ENCODE measurements around the gene TMOD1.

The TMOD1 gene

DNA sequence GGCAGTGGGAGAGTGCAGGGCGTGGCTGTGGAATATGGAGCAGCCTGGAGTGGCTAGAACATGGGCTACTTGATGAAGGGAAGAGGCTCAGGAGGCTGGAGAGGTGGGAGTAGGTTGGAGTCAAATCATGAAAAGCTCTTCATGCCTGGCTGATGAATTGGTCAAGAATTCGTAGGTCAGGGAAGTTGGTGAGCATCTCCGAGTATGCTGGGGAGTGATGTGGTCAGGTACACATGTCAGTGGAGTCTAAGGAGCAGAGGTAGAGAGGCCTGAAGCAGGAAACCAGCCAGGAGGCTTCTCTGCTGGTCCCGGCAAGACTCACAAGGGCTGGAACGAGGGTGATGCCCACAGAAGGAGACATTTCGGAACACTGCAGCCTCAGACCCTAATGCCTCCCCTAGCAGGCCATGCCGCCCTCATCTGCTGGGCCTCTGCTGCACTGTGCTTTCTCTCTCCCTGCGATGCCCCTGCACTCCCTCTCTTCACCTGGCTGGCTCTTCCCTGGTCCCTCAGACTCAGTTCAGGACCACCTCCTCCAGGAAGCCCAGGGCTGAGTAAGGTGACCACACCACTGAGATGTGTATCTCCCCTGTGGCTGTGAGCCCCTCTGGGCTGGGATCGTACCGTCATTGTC lies 33.6 kb downstream of the TMOD1 start:
- Histone ChIP-seq H3K4me1 (ENCODE audit: control insufficient read depth, low read length) (no peaks in the 10 kb centered on the region), H3F3A (ENCODE audit: control insufficient read depth, insufficient read depth) (no peaks in the 10 kb centered on the region), H3K27ac (ENCODE audit: low read depth, low read length) (no peak overlapping the region), H3K9me3 (ENCODE audit: control insufficient read depth, insufficient read depth, low read length) (no peaks in the 10 kb centered on the region), H4K20me1 (ENCODE audit: control insufficient read depth, insufficient read depth, low read depth, low read length) (no peaks in the 10 kb centered on the region), H3K27me3 (ENCODE audit: control insufficient read depth, low read length) (no peaks in the 10 kb centered on the region), H3K9me2 (replicated peaks; ENCODE audit: control insufficient read depth, low read length) (no peaks in the 10 kb centered on the region), H3K36me3 (ENCODE audit: control insufficient read depth, low read length) (no peaks in the 10 kb centered on the region), H3K79me2 (ENCODE audit: control insufficient read depth, low read length) (no peaks in the 10 kb centered on the region), H3K4me3 (ENCODE audit: low read length) (no peak overlapping the region), H3K4me2 (ENCODE audit: low read length) (no peak overlapping the region)
- TF ChIP-seq EZH2phosphoT487 (IDR thresholded peaks at IDR 0.05; ENCODE audit: borderline replicate concordance, low read length) = no peak

DNA sequence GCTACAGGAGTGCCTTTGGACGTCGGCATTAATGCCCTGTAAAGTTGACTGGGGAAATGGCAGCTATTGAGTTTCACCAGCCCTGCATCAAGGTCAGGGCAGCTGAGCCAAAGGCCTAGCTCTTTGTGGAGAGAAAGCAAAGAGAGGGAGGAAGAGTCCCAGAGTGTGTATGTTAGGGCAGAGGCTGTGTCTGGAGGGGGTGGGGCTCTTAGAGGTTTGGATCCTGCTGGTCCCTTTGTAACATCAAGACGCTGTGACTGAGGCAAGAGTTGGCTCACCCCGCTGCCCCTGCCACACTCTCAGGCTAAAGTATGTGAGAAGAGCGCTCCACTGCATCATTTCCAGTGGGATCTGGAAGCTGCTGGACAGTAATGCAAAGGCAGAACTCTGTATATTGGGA lies 34.3 kb downstream of the TMOD1 start:
- no peaks in the 10 kb centered on the region for H3F3A ChIP-seq (ENCODE audit: control insufficient read depth, insufficient read depth)
- H3K27ac ChIP-seq (ENCODE audit: low read depth, low read length) = no peak overlapping the region
- no peak overlapping the region for H3K4me3 ChIP-seq (ENCODE audit: low read length)
- TF ChIP-seq EZH2phosphoT487 (IDR thresholded peaks at IDR 0.05; ENCODE audit: borderline replicate concordance, low read length) = no peak
- H4K20me1 ChIP-seq (ENCODE audit: control insufficient read depth, insufficient read depth, low read depth, low read length) = no peaks in the 10 kb centered on the region
- H3K9me2 ChIP-seq (replicated peaks; ENCODE audit: control insufficient read depth, low read length) = no peaks in the 10 kb centered on the region
- H3K9me3 ChIP-seq (ENCODE audit: control insufficient read depth, insufficient read depth, low read length) = no peaks in the 10 kb centered on the region
- H3K27me3 ChIP-seq (ENCODE audit: control insufficient read depth, low read length) = no peaks in the 10 kb centered on the region
- no peaks in the 10 kb centered on the region for H3K79me2 ChIP-seq (ENCODE audit: control insufficient read depth, low read length)
- H3K4me2 ChIP-seq (ENCODE audit: low read length) = no peak overlapping the region
- no peaks in the 10 kb centered on the region for H3K4me1 ChIP-seq (ENCODE audit: control insufficient read depth, low read length)
- H3K36me3 ChIP-seq (ENCODE audit: control insufficient read depth, low read length) = no peaks in the 10 kb centered on the region

DNA sequence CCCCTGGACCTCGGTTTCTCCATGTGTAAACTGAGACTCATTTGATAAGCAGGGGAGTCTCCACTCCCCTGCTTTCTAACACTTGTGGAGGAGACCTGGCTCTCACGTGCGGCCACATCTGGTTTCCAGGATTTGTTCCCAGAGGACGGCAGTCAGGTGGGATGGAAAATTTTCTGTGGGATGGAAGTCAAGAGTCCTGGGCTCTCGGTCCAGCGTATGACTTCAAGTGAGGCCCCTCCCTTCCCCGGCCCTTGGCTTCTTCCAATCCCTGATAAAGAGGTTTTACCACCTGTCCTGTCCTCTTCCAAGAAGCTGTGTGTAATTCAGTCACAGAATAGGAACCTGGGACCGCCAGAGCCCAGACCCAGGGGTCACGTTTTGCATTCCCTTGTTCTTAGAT lies 35.0 kb downstream of the TMOD1 start:
- Histone ChIP-seq H3K4me3 (ENCODE audit: low read length) (no peak overlapping the region), H3F3A (ENCODE audit: control insufficient read depth, insufficient read depth) (no peaks in the 10 kb centered on the region), H3K4me1 (ENCODE audit: control insufficient read depth, low read length) (no peaks in the 10 kb centered on the region), H3K9me2 (replicated peaks; ENCODE audit: control insufficient read depth, low read length) (no peaks in the 10 kb centered on the region), H3K27me3 (ENCODE audit: control insufficient read depth, low read length) (no peaks in the 10 kb centered on the region), H3K27ac (ENCODE audit: low read depth, low read length) (no peak overlapping the region), H3K36me3 (ENCODE audit: control insufficient read depth, low read length) (no peaks in the 10 kb centered on the region), H4K20me1 (ENCODE audit: control insufficient read depth, insufficient read depth, low read depth, low read length) (no peaks in the 10 kb centered on the region), H3K79me2 (ENCODE audit: control insufficient read depth, low read length) (no peaks in the 10 kb centered on the region), H3K9me3 (ENCODE audit: control insufficient read depth, insufficient read depth, low read length) (no peaks in the 10 kb centered on the region), H3K4me2 (ENCODE audit: low read length) (no peak overlapping the region)
- TF ChIP-seq, protein P1, sequence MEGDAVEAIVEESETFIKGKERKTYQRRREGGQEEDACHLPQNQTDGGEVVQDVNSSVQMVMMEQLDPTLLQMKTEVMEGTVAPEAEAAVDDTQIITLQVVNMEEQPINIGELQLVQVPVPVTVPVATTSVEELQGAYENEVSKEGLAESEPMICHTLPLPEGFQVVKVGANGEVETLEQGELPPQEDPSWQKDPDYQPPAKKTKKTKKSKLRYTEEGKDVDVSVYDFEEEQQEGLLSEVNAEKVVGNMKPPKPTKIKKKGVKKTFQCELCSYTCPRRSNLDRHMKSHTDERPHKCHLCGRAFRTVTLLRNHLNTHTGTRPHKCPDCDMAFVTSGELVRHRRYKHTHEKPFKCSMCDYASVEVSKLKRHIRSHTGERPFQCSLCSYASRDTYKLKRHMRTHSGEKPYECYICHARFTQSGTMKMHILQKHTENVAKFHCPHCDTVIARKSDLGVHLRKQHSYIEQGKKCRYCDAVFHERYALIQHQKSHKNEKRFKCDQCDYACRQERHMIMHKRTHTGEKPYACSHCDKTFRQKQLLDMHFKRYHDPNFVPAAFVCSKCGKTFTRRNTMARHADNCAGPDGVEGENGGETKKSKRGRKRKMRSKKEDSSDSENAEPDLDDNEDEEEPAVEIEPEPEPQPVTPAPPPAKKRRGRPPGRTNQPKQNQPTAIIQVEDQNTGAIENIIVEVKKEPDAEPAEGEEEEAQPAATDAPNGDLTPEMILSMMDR (IDR thresholded peaks at IDR 0.05; ENCODE audit: low read depth, low read length, poor library complexity, severe bottlenecking) = no peak
- no peak for TF ChIP-seq EZH2phosphoT487 (IDR thresholded peaks at IDR 0.05; ENCODE audit: borderline replicate concordance, low read length)

DNA sequence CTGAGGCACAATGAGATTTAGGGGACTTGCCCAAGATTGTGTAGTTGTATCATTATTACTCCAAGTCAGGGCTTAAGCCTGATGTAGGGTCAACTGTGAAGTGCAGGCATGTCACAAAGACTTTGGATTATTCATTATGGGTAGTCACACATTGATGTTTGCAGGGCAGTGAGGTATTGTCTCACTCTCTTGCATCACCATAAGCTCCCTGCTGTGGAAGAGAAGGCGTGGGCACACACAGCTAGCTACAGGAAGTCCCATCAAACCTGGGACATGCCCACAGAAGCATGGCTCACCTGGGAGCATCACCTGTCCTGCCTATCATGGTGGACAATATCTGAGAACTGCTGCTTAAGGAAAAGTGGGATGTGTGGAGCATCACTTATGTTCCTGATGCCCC lies 42.1 kb downstream of the TMOD1 start:
- Histone ChIP-seq H4K20me1 (ENCODE audit: control insufficient read depth, insufficient read depth, low read depth, low read length) (no peaks in the 10 kb centered on the region), H3K9me3 (ENCODE audit: control insufficient read depth, insufficient read depth, low read length) (no peaks in the 10 kb centered on the region), H3K9me2 (replicated peaks; ENCODE audit: control insufficient read depth, low read length) (no peaks in the 10 kb centered on the region), H3K36me3 (ENCODE audit: control insufficient read depth, low read length) (no peaks in the 10 kb centered on the region), H3K4me3 (ENCODE audit: low read length) (no peak overlapping the region), H3K27me3 (ENCODE audit: control insufficient read depth, low read length) (no peaks in the 10 kb centered on the region), H3K79me2 (ENCODE audit: control insufficient read depth, low read length) (no peaks in the 10 kb centered on the region), H3F3A (ENCODE audit: control insufficient read depth, insufficient read depth) (no peaks in the 10 kb centered on the region), H3K4me2 (ENCODE audit: low read length) (no peak overlapping the region), H3K27ac (ENCODE audit: low read depth, low read length) (no peak overlapping the region), H3K4me1 (ENCODE audit: control insufficient read depth, low read length) (no peaks in the 10 kb centered on the region)
- TF ChIP-seq EZH2phosphoT487 (IDR thresholded peaks at IDR 0.05; ENCODE audit: borderline replicate concordance, low read length) = no peak
- TF ChIP-seq, protein P1 (IDR thresholded peaks at IDR 0.05; ENCODE audit: low read depth, low read length, poor library complexity, severe bottlenecking) = no peak

Measured in DOHH2 (cell line).